Fibroblast of lung (primary cell): ENCODE measurements around the gene SCRT2.

ENCODE experiments used
- EZH2 ChIP-seq: IDR thresholded peaks from 2 replicates; pipeline ENCODE4 v1.5.1; 2012; ENCODE audit warnings: low read length, control low read depth, mild to moderate bottlenecking; ENCODE audit errors: missing control alignments
- TF ChIP-seq, protein P1 (sequence below), 2 donors: IDR thresholded peaks in 1 of 2; conservative IDR thresholded peaks in 1 of 2; 1 replicate in 1 of 2; 2 replicates in 1 of 2; pipeline ENCODE4 v1.5.1; 2011 to 2012; ENCODE audit warnings: low read length in 2 of 2, control low read depth in 1 of 2, inconsistent platforms in 1 of 2, low read depth in 1 of 2, mild to moderate bottlenecking in 1 of 2

DNA sequence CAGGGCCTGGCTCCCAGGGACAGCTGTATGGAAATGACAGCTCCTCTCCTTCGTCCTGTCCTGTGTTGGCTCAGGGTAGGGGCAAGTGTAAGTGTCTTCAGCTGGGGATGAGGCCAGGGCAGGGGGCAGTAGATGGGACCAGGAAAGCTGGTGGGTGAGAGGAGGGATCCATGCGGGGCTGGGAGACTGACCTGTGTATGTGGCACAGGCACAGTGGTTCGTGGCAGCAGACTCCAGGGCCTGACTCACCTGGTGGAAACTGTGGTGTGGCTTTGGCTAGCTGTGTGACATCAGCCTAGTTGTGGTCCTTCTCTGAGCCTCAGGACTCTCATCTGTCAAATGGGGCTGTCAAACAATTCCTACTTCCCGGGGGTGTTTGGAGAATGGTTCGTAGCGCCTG, 13.7 kb upstream of the SCRT2 start:
- no peak for TF ChIP-seq EZH2
- TF ChIP-seq, protein P1, sequence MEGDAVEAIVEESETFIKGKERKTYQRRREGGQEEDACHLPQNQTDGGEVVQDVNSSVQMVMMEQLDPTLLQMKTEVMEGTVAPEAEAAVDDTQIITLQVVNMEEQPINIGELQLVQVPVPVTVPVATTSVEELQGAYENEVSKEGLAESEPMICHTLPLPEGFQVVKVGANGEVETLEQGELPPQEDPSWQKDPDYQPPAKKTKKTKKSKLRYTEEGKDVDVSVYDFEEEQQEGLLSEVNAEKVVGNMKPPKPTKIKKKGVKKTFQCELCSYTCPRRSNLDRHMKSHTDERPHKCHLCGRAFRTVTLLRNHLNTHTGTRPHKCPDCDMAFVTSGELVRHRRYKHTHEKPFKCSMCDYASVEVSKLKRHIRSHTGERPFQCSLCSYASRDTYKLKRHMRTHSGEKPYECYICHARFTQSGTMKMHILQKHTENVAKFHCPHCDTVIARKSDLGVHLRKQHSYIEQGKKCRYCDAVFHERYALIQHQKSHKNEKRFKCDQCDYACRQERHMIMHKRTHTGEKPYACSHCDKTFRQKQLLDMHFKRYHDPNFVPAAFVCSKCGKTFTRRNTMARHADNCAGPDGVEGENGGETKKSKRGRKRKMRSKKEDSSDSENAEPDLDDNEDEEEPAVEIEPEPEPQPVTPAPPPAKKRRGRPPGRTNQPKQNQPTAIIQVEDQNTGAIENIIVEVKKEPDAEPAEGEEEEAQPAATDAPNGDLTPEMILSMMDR (conservative IDR thresholded peaks at IDR 0.05 in 1 of 2, IDR thresholded peaks at IDR 0.05 in 1 of 2; ENCODE audit: low read depth in 1 of 2, low read length in 2 of 2), result no peak
